Activated T-cell treated with anti-CD3 and anti-CD28 coated beads for 48 hours (primary cell): ENCODE results near the gene FANCL.
"Not testable (repeated sequence)": the region's sequence is repeated elsewhere in the genome, so short reads cannot be mapped to it uniquely, and the experiment has no call there.

Source experiments
- DNase-seq: peaks from one replicate; pipeline ENCODE4 v3.0.0-alpha.2; 2020; ENCODE audit warnings: low read depth

The FANCL gene

DNA sequence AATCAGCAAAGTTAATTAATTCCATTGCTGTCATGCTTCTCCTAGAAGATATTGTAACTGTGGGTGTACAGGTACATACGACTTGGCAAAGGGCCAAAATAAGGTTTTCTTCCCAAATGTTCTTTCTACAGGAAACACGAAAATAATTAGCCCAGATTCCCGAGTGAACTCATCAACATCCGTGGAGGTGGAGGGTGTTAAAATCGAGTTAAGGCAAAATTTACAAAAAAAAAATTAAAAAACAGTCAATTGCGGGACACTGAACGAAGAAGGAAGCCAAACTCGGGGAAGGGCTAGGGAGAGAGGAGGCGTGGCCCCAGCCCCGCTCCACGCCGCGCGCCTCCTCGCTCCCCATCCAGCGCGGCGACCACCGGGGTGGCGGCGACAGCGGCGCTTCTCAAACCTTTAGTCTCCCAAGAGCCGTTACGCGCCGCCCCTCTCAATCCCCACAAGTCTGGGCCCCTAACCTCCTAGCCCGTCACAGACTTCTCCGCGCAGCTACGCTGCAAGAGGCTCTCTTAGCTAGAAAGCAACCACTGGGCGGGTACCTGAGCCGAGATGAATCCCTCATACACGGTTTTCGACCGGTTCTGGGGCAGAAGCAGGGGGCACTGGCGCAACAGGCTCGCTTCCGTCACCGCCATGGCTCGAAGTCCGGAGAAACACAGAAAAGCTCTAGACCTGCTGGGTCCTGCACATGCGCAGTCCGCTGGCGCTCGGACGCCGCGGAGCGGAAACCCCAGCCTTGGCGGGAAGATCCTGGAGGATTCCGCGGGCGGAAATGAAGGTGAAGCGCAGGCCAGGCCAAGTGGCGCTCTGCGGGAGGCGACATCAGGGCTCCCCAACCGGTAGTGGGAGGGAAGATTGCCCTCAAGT, at the start of gene FANCL:
TSS of gene FANCL (minus strand) at position 656 of the 876 bp plus-strand sequence. CDS start at position 644, 12 bp downstream.
- peak; percentile 81 for DNase-seq

DNA sequence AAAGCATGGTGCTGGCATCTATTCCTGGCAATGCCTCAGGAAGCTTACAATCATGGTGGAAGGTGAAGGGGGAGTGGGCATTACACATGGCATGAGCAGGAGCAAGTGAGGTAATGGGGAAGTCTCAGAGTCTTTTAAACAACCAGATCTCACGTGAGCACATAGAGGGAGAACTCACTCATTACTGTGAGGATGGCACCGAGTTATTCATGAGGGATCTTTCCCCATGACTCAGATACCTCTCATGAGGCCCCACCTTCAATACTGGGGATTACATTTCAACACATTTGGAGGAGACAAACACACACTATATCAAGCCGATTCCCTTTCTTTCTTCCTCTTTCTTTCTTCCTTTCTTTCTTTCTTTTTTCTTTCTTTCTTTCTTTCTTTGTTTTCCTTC, 47.9 kb upstream of the FANCL start:
- no peak for DNase-seq

DNA sequence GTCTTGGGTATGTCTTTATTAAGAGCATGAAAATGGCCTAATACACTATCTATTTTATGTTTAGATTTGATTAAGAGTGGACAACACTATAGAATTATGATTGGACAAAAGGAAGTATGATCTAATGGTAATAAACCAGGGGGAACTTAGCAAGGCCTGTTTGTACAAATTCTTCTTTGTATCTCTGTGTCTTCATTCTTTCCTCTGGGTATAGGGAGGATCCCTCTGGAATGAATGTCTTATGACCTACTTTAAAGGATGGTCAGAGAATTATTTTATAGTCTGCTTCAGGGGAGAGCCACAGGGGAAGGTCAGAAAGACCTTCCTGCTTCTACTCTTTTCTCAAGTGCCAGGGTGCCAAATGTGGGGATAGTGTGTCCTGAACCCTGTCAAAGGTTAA, 42.8 kb upstream of the FANCL start:
- DNase-seq, result no peak

DNA sequence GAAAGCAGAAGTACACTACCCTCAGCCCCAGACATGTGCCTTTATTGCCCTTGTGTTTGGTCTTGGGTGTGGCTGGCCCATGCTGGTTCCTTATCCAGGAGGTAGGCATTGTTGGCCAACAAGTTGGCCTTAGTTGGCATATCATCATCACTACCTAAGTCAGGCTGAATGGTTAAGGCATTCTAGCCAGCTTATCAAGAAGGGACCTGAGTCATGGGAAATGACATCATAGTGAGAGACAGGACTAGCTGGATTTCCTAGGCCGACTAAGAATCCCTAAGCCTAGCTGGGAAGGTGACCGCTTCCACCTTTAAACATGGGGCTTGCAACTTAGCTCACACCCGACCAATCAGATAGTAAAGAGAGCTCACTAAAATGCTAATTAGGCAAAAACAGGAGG, 34.0 kb upstream of the FANCL start:
- DNase-seq, result not testable (repeated sequence)

DNA sequence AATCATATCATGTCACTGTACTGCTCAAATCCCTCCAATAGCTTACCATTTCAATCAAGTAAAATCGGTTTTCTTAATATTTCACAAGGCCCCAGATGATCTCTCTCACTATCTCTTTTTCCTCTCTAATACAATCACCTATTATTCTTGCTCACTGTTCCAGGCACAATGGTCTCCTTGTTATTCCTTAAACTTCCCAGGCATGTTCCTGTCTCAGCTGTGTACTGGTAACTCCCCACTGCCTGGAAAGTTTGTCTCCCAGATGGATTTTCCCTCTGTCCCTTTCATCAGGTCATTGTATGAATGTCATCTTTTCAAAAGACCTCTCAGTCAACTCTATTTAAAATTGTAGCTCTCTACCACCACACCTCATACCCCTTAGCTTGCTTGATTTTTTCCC, 30.7 kb upstream of the FANCL start:
- DNase-seq, result no peak

DNA sequence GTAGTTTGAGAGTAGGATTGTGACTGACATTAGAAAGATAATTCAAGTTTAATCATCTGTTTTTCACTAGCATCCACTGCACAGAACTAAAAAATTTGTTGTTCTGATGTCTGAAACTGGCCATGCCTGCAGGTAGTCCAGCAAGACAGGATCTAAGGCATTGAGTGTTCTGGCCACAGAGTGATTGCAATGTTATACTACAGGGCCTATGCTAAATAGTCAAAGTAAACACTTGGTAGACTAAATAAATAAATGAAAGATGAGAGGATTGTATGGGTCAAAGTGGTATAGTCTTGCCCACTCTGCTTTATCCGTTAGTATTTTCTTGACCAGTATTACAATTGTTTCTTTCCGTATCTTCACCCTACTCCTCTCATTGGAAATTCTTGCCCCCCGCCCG, 27.6 kb upstream of the FANCL start:
- DNase-seq, result no peak

DNA sequence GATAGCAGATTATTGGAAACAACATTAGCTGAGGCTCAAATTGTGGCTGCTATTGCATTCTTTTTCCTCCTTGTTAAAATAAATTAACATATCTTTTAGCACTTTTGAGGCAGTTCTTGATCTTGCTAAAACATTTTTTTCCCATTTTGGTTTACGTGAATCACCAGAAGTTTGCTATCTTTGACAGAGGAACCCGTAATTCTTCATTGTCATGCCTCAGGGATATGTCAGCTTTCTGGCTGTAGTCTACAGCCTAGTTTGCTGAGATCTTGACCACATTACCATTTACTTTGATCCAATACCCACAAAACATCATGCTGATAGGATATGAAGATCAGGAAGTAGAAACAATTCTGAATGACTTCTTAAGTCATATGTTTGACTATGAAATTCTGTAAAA, 25.1 kb upstream of the FANCL start:
- DNase-seq, result no peak

DNA sequence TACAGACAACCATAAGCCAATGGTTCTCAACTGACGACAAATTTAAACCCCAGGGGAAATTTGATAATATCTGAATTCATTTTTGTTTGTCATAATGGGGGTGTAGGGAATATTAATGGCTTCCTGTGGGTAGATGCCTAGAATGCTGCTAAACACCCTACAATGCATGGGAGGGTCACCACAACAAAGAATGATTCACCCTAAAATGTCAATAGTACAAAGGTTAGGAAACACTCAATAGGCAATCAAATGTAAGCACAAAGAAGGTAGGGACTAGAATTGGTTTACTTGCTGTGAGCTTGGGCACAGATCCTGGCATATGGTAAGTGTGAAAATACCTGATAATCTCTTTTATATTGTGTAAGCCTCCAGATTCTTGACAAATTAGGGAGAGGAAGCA, 20.1 kb upstream of the FANCL start:
- DNase-seq, result no peak

DNA sequence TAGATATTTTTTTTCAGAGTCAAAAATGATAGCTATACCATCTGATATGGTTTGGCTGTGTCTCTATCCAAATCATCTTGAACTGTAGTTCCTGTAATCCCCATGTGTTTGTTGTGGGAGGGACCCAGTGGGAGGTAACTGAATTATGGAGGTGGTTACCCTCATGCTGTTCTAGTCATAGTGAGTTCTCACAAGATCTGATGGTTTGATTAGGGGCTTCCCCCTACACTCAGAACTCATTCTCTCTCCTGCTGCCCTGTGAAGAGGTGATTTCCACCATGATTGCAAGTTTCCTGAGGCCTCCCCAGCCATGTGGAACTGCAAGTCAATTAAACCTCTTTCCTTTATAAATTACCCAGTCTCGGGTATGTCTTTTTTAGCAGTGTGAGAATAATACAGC, 17.3 kb upstream of the FANCL start:
- peak; percentile 1 for DNase-seq

DNA sequence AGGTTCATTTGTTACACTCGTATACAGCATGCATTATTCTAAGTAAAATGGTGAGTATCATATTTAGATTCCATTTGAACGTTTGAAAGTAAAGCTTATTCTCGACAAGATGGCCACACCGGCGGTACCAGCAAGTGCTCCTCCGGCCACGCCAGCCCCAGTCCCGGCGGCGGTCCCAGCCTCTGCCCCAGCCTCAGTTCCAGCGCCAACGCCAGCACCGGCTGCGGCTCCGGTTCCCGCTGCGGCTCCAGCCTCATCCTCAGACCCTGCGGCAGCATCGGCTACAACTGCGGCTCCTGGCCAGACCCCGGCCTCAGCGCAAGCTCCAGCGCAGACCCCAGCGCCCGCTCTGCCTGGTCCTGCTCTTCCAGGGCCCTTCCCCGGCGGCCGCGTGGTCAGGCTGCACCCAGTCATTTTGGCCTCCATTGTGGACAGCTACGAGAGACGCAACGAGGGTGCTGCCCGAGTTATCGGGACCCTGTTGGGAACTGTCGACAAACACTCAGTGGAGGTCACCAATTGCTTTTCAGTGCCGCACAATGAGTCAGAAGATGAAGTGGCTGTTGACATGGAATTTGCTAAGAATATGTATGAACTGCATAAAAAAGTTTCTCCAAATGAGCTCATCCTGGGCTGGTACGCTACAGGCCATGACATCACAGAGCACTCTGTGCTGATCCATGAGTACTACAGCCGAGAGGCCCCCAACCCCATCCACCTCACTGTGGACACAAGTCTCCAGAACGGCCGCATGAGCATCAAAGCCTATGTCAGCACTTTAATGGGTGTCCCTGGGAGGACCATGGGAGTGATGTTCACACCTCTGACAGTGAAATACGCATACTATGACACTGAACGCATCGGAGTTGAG, 10.4 kb upstream of the FANCL start:
- not testable (repeated sequence) for DNase-seq

DNA sequence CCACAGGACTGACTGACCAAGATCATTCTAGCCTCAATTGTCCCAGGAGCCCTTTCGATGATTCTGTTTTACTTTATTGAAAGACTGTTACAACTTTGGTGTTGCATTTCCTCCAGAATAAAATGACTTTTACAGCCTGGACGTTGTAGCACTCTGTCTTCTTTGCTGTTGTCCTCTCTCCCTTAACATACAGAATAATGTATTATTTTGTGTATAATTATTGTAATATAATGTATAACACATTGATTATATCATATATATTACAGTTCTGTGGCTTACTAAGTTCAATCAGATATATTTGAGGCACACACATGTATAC, 380 bp upstream of the FANCL start:
- no peak for DNase-seq

DNA sequence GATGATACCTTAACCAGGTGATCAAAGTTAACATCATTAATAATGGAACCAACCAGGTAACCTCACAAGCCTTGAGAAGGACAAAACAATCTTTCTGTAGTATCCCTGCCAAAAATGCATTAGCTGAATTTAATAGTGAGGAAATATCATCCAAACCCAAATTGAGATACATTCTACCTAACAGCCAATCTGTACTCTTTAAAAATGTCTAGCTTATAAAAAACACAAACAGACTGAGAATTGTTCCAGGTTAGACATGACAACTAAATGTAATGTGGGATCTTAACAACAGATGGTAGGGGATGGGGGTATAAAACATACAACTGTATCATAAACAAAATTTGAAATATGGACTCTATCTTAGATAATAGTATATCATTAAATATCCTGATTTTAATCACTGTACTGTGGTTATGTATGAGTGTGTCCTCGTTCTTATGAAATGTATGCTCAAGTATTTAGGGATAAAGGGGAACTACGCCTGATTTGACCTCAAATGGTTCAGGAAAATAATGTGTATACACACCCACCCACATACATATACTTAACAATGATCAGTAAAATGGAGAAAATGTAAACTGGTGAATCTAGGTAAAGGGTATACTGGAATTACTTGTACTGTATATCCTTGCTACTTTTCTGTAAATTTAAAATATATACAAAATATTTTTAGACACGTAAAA, 1.7 kb downstream of the FANCL start:
- no peak for DNase-seq

DNA sequence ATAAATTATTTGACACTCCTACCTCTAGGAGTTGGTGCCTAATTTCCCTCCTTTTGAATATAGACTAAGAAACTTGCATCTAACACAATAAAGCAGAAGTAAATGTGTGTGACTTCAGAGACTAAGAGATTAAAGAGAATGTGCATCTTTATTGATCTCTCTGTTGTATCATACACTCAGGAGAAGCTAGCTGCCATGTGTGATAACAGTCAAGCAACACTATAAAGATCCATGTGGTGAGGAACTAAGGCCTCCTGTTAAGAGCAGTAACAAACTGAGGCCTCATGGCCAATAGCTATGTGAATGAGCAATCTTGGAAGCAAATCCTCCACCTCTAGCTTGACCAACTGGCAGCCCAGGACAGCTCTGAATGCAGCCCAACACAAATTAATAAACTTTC, 3.4 kb downstream of the FANCL start:
- DNase-seq, result no peak

DNA sequence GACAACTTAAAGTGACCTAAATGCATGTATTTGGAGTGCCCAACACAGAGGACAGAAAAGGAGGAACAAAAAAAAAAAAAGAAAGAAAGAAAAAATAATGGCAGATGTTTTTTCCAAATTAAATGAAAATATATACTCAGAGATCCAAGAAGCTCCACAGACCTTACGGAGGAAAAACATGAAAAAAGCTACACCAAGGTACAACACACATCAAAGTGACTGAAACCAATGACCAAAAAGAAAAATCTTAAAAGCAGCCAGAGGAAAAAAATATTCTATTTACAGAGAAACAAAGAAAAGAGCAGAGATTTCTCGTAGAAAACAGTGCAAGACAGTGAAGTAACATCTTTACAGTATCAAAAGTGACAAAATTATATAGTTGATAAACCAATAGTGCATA, 5.1 kb downstream of the FANCL start:
- DNase-seq, result no peak

DNA sequence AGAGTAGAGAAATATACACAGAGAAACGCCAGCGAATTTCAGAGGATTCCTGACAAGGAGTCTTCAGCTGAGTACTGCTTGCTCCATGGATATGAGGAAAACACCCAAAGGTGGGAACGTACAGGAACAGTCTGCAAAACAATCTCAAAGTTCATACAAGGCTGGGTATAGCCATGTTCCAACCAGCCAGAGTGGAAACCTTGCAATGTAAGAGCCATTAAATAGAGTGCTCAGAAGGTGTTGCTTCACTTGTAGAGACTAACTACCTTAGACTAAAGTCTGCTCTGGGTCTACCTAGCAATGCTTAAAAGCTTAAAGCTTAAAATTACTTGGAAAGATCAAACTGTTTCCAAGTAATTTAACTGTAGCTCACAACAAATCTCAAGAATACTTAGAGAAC, 6.0 kb downstream of the FANCL start:
- no peak for DNase-seq

DNA sequence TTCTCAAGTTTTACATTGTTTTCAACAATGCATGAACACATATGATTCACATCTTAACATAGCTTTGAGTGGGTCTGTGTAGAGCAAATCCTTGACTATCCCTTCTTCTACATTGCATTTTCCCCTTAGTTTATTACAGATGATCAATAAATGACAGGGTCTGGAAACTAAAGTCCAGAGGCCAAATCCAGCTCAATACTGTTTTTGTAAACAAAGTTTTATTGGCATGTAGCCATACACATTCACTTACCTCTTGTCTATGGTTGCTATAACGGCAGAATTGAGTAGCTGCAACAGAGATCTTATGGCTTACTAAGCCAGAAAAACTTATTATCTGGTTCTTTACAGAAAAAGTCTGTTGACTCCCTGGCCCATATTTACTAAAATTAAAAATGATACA, 12.8 kb downstream of the FANCL start:
- DNase-seq, result no peak

DNA sequence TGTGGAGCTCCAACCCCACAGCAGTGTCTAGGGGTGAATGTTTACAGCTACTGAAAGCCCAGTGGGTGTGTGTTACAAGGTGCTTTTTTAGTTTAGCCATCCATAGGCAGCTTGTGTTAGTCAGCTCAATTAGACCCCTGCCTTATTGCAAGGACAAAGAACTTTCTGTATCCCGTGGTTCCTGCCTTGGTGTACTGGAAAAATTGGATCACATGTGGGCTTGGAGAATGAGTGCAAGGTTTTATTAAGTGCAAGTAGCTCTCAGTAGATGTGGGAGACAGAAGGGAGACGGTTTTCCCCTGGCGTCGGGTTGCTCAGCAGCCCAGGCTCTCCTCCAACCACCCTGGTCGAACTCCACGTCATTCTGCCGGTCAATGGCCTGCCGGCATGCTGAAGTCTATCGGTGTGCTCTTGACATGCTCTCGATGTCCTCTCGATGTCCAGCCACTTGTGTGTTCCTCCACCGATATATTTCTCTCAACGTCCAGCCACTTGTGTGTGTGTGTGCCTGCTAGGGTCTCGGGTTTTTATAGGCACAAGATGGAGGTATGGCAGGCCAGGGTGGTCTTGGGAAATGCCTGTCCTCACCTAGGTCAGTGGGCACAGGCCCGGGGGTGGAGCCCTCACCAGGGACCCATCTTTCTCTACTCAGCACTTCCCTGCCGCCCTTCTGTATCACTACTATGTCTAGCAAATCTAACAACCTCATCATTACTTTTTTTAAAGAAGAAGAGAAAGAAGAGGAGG, 13.8 kb downstream of the FANCL start:
- DNase-seq, result no peak

DNA sequence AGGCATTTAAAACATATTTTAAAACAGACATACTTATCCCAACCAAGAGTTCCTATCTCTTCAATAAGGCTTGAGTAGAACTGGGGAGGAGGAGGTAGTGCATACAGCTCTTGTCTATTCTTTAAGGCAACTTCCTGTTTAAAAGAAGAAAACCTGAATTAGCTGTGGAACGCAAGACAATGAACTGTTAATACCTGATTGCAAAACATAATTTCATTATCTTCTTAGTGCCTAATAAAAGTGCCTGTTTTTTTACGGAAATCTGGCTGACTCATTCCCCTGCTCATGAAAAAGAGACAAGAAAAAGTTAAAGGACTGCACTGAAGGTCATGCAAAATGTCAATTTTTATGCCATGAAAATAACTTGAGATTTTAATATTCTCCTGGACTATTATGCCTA, 19.2 kb downstream of the FANCL start:
- DNase-seq, result no peak

DNA sequence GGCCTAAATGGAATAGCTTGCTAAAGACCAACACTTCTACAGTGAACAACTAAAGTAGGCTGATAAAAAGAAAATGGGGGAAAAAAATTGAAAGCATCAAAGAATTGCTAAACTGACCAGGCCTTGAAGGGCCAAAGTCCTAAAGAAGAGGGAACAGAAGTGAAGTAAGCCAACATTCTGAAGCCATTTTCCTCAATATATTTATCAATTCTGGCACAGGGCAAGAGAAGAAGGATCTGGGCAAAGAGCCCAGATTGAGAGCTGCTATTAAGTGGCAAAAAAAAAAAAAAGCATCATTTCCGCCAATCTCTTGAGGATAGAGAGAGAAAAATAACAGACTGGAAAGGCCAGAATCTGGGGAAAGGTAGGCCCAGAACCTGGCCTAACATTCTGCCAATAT, 25.7 kb downstream of the FANCL start:
- DNase-seq, result no peak

DNA sequence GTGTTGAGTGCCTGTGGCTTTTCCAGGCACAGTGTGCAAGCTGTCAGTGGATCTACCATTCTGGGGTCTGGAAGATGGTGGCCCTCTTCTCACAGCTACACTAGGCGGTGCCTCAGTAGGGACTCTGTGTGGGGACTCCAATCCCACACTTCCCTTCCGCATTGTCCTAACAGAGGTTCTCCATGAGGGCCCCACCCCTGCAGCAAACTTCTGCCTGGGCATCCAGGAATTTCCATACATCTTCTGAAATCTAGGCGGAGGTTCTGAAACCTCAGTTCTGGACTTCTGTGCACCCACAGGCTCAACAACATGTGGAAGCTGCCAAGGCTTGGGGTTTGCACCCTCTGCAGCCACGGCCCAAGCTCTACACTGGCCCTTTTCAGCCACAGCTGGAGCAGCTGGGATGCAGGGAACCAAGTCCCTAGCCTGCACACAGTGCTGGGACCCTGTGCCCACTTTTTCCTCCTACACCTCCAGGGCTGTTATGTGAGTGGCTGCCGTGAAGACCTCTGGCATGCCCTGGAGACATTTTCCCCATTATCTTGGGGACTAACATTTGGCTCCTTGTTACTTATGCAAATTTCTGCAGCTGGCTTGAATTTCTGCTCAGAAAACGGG, 30.1 kb downstream of the FANCL start:
- DNase-seq, result not testable (repeated sequence)

DNA sequence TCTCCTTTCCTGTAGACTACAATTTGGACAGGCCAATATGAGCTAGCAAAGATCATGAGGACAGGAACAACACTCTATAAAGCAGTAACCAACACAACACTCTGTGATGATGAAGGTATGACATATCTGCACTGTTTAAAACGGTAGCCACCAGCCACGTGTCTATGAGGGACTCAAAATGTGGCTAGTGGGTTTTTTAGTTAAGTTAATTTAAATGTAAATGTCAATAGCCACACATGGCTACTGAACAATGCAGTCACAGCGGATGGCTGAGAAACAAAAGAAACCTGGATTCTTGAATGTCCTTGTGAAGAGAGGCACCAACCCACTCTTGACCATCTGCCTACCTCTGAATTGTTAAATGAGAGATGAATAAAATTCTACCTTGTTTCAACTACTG, 33.9 kb downstream of the FANCL start:
- no peak for DNase-seq

DNA sequence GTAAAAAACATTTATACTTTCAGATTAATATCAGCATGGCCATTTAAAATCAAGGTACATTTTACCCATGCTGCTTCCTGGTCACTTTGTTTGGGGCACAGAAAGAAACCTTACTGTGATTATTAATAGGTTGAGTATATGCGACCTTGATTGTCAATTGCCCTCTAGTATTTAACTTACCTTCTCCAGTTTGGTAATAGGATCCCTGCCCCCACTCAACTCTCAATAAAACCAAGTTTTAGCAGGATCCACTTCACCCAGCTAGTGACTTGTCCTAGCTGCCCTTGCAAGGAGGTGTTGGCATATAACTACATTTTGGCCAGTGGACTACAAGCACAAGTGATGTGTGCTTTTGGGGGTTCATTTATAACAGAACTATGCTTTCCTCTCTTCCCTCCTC, 34.3 kb downstream of the FANCL start:
- DNase-seq, result no peak
